Activated CD8-positive, alpha-beta T cell treated with anti-CD3 and anti-CD28 coated beads for 36 hours (primary cell): ENCODE results near the gene OCA2. TPM values are rescaled to one million over a fixed set of nuclear protein-coding genes. Genes with fewer than 3 reads are reported as not detected.
"Not testable (repeated sequence)": the region's sequence is repeated elsewhere in the genome, so short reads cannot be mapped to it uniquely, and the experiment has no call there.

Experiments used
- ATAC-seq: fragments of 200-7000 bp; cut with Tn5 transposase; one replicate; pipeline ENCODE4 v1.10.0; 2021; ENCODE audit warnings: mild to moderate bottlenecking, moderate library complexity
- CTCF ChIA-PET: fragments of 350-600 bp; sonication (Branson Sonifier 250); formaldehyde crosslinking; loops from one replicate; lab custom pipeline; 2021; ENCODE audit warnings: antibody characterized with exemption; lab: Charles Lee
- POLR2A ChIA-PET: fragments of 350-600 bp; sonication (Branson Sonifier 250); formaldehyde crosslinking; loops from one replicate; lab custom pipeline; 2021; ENCODE audit warnings: antibody characterized with exemption; lab: Charles Lee
- DNase-seq: peaks from one replicate; pipeline ENCODE4 v3.0.0-alpha.2; 2020
- H3K27ac Mint-ChIP-seq: one replicate; pipeline ENCODE4 v1.8.0; 2021; ENCODE audit warnings: mild to moderate bottlenecking, mixed read lengths
- H3K27me3 Mint-ChIP-seq: one replicate; pipeline ENCODE4 v1.8.0; 2021; ENCODE audit warnings: mixed read lengths
- H3K36me3 Mint-ChIP-seq: one replicate; pipeline ENCODE4 v1.8.0; 2021; ENCODE audit warnings: low read depth, mixed read lengths
- H3K4me1 Mint-ChIP-seq: one replicate; pipeline ENCODE4 v1.8.0; 2021; ENCODE audit warnings: low read depth, mixed read lengths
- H3K4me3 Mint-ChIP-seq: one replicate; pipeline ENCODE4 v1.8.0; 2021; ENCODE audit warnings: mild to moderate bottlenecking, moderate library complexity, mixed read lengths
- H3K9me3 Mint-ChIP-seq: one replicate; pipeline ENCODE4 v1.8.0; 2021; ENCODE audit warnings: mixed read lengths
- intact Hi-C: fragments of 100-400 bp; cut with micrococcal nuclease; formaldehyde crosslinking; loops from one replicate; pipeline ENCODE4 v1.10.0; 2022
- total RNA-seq, 2 experiments: library from RNA; stranded (reverse); gene quantifications; one replicate each; pipeline ENCODE4 v1.2.3, GENCODE V29; 2021
- TF ChIP-seq, protein P1 (sequence below): fragments of 200-600 bp; IDR thresholded peaks from one replicate; pipeline ENCODE4 v1.8.0; 2022; ENCODE audit warnings: antibody characterized with exemption, mild to moderate bottlenecking

Gene OCA2
- total RNA-seq, 2 experiments from 2014 or later, result not detected

DNA sequence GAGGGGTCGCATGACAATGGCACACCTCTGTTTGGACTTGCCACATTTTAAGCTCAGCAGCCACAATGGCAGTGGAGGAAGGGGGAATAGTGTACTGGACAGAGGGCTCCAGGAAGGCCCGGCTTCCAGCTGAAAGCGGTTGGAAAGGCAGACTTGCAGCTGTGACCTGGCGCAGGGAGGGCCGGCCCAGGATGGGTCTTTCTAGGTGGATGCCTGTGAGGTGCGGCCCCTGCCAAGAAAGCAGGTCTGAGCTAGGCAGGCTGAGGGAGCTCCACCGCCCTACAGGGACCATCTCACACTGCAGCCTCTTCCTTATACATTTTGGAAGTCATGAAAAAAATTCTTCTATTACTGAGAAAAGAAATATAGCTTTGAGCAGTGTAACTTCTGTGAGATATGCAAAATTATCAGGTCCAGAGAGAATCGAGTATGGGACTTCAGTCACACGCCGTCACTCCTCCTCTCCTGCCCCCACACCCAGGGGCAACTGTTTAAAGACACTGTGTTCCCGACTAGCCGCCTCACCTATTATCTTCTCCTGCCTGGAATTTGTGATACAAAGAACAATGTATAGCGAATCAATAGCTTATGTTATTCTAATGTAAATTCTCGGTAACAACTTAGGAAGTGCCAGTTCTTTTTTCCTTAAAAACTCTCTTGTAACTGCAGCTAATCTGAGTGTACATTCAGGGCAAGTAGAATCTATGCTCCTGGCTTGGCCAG is 331.0 kb downstream of the OCA2 start:
- no peaks in the 10 kb centered on the region for H3K4me1 Mint-ChIP-seq
- H3K27me3 Mint-ChIP-seq, result no peaks in the 10 kb centered on the region
- no peak overlapping the region for H3K4me3 Mint-ChIP-seq
- H3K27ac Mint-ChIP-seq, result no peak overlapping the region
- ChIA-PET CTCF (no interaction called here), POLR2A (no interaction called here)
- H3K9me3 Mint-ChIP-seq, result peaks cover 2% of the 10 kb centered on the region
- H3K36me3 Mint-ChIP-seq, result no peaks in the 10 kb centered on the region
- TF ChIP-seq, protein P1, sequence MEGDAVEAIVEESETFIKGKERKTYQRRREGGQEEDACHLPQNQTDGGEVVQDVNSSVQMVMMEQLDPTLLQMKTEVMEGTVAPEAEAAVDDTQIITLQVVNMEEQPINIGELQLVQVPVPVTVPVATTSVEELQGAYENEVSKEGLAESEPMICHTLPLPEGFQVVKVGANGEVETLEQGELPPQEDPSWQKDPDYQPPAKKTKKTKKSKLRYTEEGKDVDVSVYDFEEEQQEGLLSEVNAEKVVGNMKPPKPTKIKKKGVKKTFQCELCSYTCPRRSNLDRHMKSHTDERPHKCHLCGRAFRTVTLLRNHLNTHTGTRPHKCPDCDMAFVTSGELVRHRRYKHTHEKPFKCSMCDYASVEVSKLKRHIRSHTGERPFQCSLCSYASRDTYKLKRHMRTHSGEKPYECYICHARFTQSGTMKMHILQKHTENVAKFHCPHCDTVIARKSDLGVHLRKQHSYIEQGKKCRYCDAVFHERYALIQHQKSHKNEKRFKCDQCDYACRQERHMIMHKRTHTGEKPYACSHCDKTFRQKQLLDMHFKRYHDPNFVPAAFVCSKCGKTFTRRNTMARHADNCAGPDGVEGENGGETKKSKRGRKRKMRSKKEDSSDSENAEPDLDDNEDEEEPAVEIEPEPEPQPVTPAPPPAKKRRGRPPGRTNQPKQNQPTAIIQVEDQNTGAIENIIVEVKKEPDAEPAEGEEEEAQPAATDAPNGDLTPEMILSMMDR, result no peak
- ATAC-seq, result no peak
- intact Hi-C loops, result no loop called here
- DNase-seq, result no peak

DNA sequence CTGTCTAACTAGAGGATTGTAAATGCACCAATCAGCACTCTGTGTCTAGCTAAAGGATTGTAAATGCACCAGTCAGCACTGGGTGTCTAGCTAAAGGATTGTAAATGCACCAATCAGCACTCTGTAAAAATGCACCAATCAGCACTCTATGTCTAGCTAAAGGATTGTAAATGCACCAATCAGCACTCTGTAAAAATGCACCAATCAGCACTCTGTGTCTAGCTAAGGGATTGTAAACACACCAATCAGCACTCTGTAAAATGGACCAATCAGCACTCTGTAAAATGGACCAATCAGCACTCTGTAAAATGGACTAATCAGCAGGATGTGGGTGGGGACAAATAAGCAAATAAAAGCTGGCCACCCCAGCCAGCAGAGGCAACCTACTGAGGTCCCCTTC is 331.7 kb downstream of the OCA2 start:
- H3K27me3 Mint-ChIP-seq, H3K27ac Mint-ChIP-seq, H3K9me3 Mint-ChIP-seq, DNase-seq, intact Hi-C loops, ATAC-seq, H3K4me1 Mint-ChIP-seq, POLR2A ChIA-PET, CTCF ChIA-PET, H3K4me3 Mint-ChIP-seq, H3K36me3 Mint-ChIP-seq: not testable (repeated sequence)

DNA sequence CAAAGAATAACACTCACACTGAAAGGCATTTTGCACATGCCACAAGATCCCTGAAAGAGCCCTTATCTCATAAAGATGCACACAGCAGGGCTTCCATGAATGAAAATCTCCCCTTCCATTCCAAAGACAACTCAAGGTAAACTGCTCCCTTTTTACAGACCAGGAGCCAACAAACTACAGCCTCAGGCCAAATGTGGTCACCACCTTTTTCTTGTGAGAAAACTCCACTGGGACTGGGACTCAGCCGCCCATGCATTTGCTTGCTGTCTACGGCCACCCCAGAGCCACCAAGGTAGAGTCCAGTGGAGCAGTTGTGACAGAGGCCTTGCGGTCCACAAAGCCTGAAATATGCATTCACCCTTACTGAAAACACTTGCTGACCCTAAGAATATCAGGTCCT is 334.8 kb downstream of the OCA2 start:
- no peak for ATAC-seq
- intact Hi-C loops, result no loop called here

DNA sequence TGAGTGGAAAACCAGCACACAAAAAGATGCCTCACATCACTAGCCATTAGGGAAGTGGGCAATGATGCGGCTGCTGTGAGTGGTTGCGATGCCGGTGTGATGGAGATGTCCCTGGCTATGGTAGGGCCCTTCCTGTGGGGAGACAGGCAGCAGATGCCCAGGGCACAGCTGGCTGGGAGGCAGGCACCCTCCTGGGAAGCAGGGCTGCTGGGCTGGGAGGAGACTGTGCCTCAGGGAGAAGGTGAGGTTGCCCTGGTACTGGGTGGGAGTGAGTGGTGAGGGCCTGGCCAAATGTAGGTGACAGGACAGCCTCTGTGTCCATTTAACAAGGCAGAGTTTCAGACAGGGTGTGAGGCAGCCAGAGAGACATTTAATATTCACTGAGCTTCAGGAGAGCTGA is 335.6 kb downstream of the OCA2 start:
- intact Hi-C loops, result no loop called here
- Mint-ChIP-seq H3K4me1 (no peaks in the 10 kb centered on the region), H3K27ac (no peak overlapping the region), H3K27me3 (peaks cover 2% of the 10 kb centered on the region), H3K36me3 (no peaks in the 10 kb centered on the region), H3K4me3 (no peak overlapping the region), H3K9me3 (peaks cover 4% of the 10 kb centered on the region)
- ChIA-PET POLR2A (no interaction called here), CTCF (no interaction called here)
- TF ChIP-seq, protein P1, result no peak
- ATAC-seq (no peak), DNase-seq (no peak)

More for the DNA sequence above, 334.8 kb downstream of the OCA2 start:
- peaks cover 2% of the 10 kb centered on the region for H3K27me3 Mint-ChIP-seq
- no peak for DNase-seq
- H3K9me3 Mint-ChIP-seq, result peaks cover 4% of the 10 kb centered on the region
- TF ChIP-seq, protein P1, result no peak
- no peaks in the 10 kb centered on the region for H3K4me1 Mint-ChIP-seq
- no peak overlapping the region for H3K4me3 Mint-ChIP-seq
- CTCF ChIA-PET, result no interaction called here
- H3K36me3 Mint-ChIP-seq, result no peaks in the 10 kb centered on the region
- POLR2A ChIA-PET, result no interaction called here
- H3K27ac Mint-ChIP-seq, result no peak overlapping the region

DNA sequence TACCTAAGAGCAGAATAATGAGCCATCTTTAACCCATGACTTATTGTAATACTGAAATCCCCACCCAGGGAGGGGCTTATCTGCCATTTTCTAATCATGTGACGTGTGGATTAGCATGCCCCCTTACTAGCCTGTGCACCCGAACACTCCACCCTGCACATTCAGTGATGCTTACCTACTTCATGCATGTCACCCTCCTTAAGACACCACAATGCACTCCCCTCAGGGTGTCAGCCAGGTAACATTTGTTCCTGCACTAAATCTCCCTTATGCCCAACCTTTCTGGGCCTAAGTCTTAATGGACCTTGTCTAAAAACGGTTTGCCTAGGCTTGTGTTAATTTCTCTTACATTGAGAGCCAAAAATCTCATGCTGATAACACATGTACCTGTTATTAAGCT is 336.6 kb downstream of the OCA2 start:
- intact Hi-C loops, result no loop called here
- no peak for ATAC-seq
- H3K4me3 Mint-ChIP-seq, result no peak overlapping the region

More for the DNA sequence above, 336.6 kb downstream of the OCA2 start:
- ChIA-PET CTCF (no interaction called here), POLR2A (no interaction called here)
- no peak overlapping the region for H3K27ac Mint-ChIP-seq
- no peaks in the 10 kb centered on the region for H3K36me3 Mint-ChIP-seq
- no peak for DNase-seq
- TF ChIP-seq, protein P1, result no peak
- H3K27me3 Mint-ChIP-seq, result peaks cover 2% of the 10 kb centered on the region
- H3K4me1 Mint-ChIP-seq, result no peaks in the 10 kb centered on the region
- H3K9me3 Mint-ChIP-seq, result peaks cover 2% of the 10 kb centered on the region
